ENCODE data around the gene ATG4B. TPM values are rescaled to one million over a fixed set of nuclear protein-coding genes. Genes with fewer than 3 reads are reported as not detected.

The ATG4B gene
- total RNA-seq, 3 donors from 2014 or later (not counting 1 experiment from before 2014, with no cell fraction given) = 106 to 171 (median 139) TPM

GRCh38 chr2:241654551-241654950, 17.1 kb downstream of the ATG4B start:
- Mint-ChIP-seq H3K9me3 (no peaks in the 10 kb centered on the region), H3K27ac (no peak overlapping the region), H3K27me3 (ENCODE audit: low read depth in 2 of 2) (no peaks in the 10 kb centered on the region), H3K36me3 (peaks cover 7% of the 10 kb centered on the region), H3K4me1 (peaks cover 7 to 8% of the 10 kb centered on the region in 2 donors), H3K4me3 (no peak overlapping the region)
- Histone ChIP-seq H3K9me3 (ENCODE audit: control insufficient read depth, insufficient read depth, low read length) (no peaks in the 10 kb centered on the region), H3K36me3 (ENCODE audit: control insufficient read depth, insufficient read depth, low read length) (peaks cover 66% of the 10 kb centered on the region), H3K27me3 (ENCODE audit: control insufficient read depth, insufficient read depth, low read length) (no peaks in the 10 kb centered on the region), H3K27ac (ENCODE audit: low read length) (no peak overlapping the region), H3K4me3 (ENCODE audit: low read length) (no peak overlapping the region), H3K4me1 (ENCODE audit: control insufficient read depth, insufficient read depth, low read length) (no peaks in the 10 kb centered on the region)
- intact Hi-C loops (cut with micrococcal nuclease) = no loop called here
- no peak for DNase-seq
- TF ChIP-seq CTCF (IDR thresholded peaks at IDR 0.05) = no peak
- no peak for ATAC-seq
- WGBS (ENCODE audit: insufficient coverage) = 95% methylated on average over 11 of the region's 12 CpGs

- Histone ChIP-seq H3K27me3 (ENCODE audit: control insufficient read depth, insufficient read depth, low read length) (no peaks in the 10 kb centered on the region), H3K27ac (ENCODE audit: low read length) (no peak overlapping the region), H3K4me1 (ENCODE audit: control insufficient read depth, insufficient read depth, low read length) (no peaks in the 10 kb centered on the region), H3K9me3 (ENCODE audit: control insufficient read depth, insufficient read depth, low read length) (no peaks in the 10 kb centered on the region), H3K36me3 (ENCODE audit: control insufficient read depth, insufficient read depth, low read length) (peaks cover 70% of the 10 kb centered on the region), H3K4me3 (ENCODE audit: low read length) (no peak overlapping the region)
- no peak for ATAC-seq
- no peaks in the 10 kb centered on the region for H3K27me3 Mint-ChIP-seq (ENCODE audit: low read depth in 2 of 2)
- H3K9me3 Mint-ChIP-seq = no peaks in the 10 kb centered on the region
- H3K4me3 Mint-ChIP-seq = no peak overlapping the region
- no peak overlapping the region for H3K27ac Mint-ChIP-seq
- intact Hi-C loops (cut with micrococcal nuclease) = no loop called here
- WGBS (ENCODE audit: insufficient coverage) = 97% methylated on average over 17 of the region's 17 CpGs
- no peak for TF ChIP-seq CTCF (IDR thresholded peaks at IDR 0.05)
- DNase-seq = no peak
- H3K4me1 Mint-ChIP-seq = peaks cover 5 to 7% of the 10 kb centered on the region in 2 donors
- peaks cover 7% of the 10 kb centered on the region for H3K36me3 Mint-ChIP-seq
Measured at GRCh38 chr2:241655516-241656189, 18.2 kb downstream of the ATG4B start.

GRCh38 chr2:241656190-241656741, 18.8 kb downstream of the ATG4B start:
- 97% methylated on average over 13 of the region's 13 CpGs for WGBS (ENCODE audit: insufficient coverage)
- Histone ChIP-seq H3K9me3 (ENCODE audit: control insufficient read depth, insufficient read depth, low read length) (no peaks in the 10 kb centered on the region), H3K36me3 (ENCODE audit: control insufficient read depth, insufficient read depth, low read length) (peaks cover 66% of the 10 kb centered on the region), H3K27me3 (ENCODE audit: control insufficient read depth, insufficient read depth, low read length) (no peaks in the 10 kb centered on the region), H3K4me1 (ENCODE audit: control insufficient read depth, insufficient read depth, low read length) (no peaks in the 10 kb centered on the region), H3K4me3 (ENCODE audit: low read length) (no peak overlapping the region), H3K27ac (ENCODE audit: low read length) (no peak overlapping the region)
- H3K27ac Mint-ChIP-seq = no peak overlapping the region
- no peak for DNase-seq
- intact Hi-C loops (cut with micrococcal nuclease) = no loop called here
- no peak for ATAC-seq
- TF ChIP-seq CTCF (IDR thresholded peaks at IDR 0.05) = no peak
- H3K9me3 Mint-ChIP-seq = no peaks in the 10 kb centered on the region
- H3K36me3 Mint-ChIP-seq = peaks cover 4% of the 10 kb centered on the region
- H3K4me1 Mint-ChIP-seq = peaks cover 0 to 1% of the 10 kb centered on the region in 2 donors
- H3K27me3 Mint-ChIP-seq (ENCODE audit: low read depth in 2 of 2) = no peaks in the 10 kb centered on the region
- H3K4me3 Mint-ChIP-seq = no peak overlapping the region

Data from natural killer cell (primary cell).